Measurements from ENCODE around the gene EPSTI1.
"Not testable (repeated sequence)": the region's sequence is repeated elsewhere in the genome, so short reads cannot be mapped to it uniquely, and the experiment has no call there.

Gene EPSTI1

GRCh38 chr13:42867232-42867631, 124.8 kb downstream of the EPSTI1 start:
- DNase-seq = no peak
- intact Hi-C loops (cut with DNase I) = no loop called here

- intact Hi-C loops (cut with DNase I) = no loop called here
- no peak for DNase-seq
Measured at GRCh38 chr13:42865768-42866102, 126.3 kb downstream of the EPSTI1 start.

- no peak for DNase-seq
- intact Hi-C loops (cut with DNase I) = no loop called here
Measured at GRCh38 chr13:42864952-42865767, 126.9 kb downstream of the EPSTI1 start.

- intact Hi-C loops (cut with DNase I); DNase-seq: not testable (repeated sequence)
Measured at GRCh38 chr13:42862370-42862769, 129.7 kb downstream of the EPSTI1 start.

GRCh38 chr13:42860485-42860884, 131.6 kb downstream of the EPSTI1 start:
- DNase-seq = no peak
- intact Hi-C loops (cut with DNase I) = no loop called here

GRCh38 chr13:42859760-42860159, 132.3 kb downstream of the EPSTI1 start:
- intact Hi-C loops (cut with DNase I) = no loop called here
- no peak for DNase-seq

GRCh38 chr13:42855410-42855809, 136.6 kb downstream of the EPSTI1 start:
- no peak for DNase-seq
- intact Hi-C loops (cut with DNase I) = no loop called here

GRCh38 chr13:42852136-42852535, 139.9 kb downstream of the EPSTI1 start:
- no peak for DNase-seq
- intact Hi-C loops (cut with DNase I) = no loop called here

- intact Hi-C loops (cut with DNase I) = no loop called here
- DNase-seq = no peak
Measured at GRCh38 chr13:42849200-42849599, 142.8 kb downstream of the EPSTI1 start.

- intact Hi-C loops (cut with DNase I) = no loop called here
- no peak for DNase-seq
Measured at GRCh38 chr13:42847891-42848663, 144.0 kb downstream of the EPSTI1 start.

- intact Hi-C loops (cut with DNase I) = no loop called here
- DNase-seq = no peak
Measured at GRCh38 chr13:42836930-42837690, 154.9 kb downstream of the EPSTI1 start.
